Stomach (tissue), 9 donors: ENCODE data around the gene TEX13C. TPM values are rescaled to one million over a fixed set of nuclear protein-coding genes. Genes with fewer than 3 reads are reported as not detected.

Experiments used
- DNase-seq, 2 donors: peaks; one replicate each; pipeline versions ENCODE4 v3.0.0 to v3.0.0-alpha.2; 2013 to 2019
- H3K27ac ChIP-seq, 5 donors: fragments of 200-600 bp in 4 of 5; sonication (generic) in 4 of 5; one replicate each; pipeline ENCODE4 v1.5.1; 2013 to 2019; ENCODE audit warnings: mild to moderate bottlenecking in 1 of 5, moderate library complexity in 1 of 5
- H3K27me3 ChIP-seq, 3 donors: fragments of 200-600 bp; sonication (generic); one replicate each; pipeline ENCODE4 v1.5.1; 2017 to 2019; ENCODE audit warnings: mixed run types in 1 of 3
- H3K36me3 ChIP-seq, 4 donors: fragments of 200-600 bp; sonication (generic); 1 replicate in 3 of 4; 2 replicates in 1 of 4; pipeline ENCODE4 v1.5.1; 2016 to 2019
- H3K4me1 ChIP-seq, 4 donors: fragments of 200-600 bp; sonication (generic); one replicate each; pipeline ENCODE4 v1.5.1; 2016 to 2019
- H3K4me3 ChIP-seq, 4 donors: fragments of 200-600 bp; sonication (generic) in 3 of 4; one replicate each; pipeline ENCODE4 v1.5.1; 2016 to 2019; ENCODE audit warnings: mild to moderate bottlenecking in 1 of 4
- H3K9me3 ChIP-seq, 4 donors: fragments of 200-600 bp; sonication (generic); one replicate each; pipeline ENCODE4 v1.5.1; 2016 to 2019
- EP300 ChIP-seq: sonication (generic); formaldehyde crosslinking; IDR thresholded peaks from one replicate; pipeline ENCODE4 v1.6.1; 2017; ENCODE audit warnings: antibody characterized with exemption
- POLR2A ChIP-seq, 4 donors: fragments of 450-650 bp; IDR thresholded peaks; one replicate each; pipeline ENCODE4 v1.6.1; 2016; ENCODE audit warnings: antibody characterized with exemption in 4 of 4, control low read depth in 2 of 4, mild to moderate bottlenecking in 1 of 4, moderate library complexity in 1 of 4
- POLR2AphosphoS5 ChIP-seq, 3 donors: sonication (generic); formaldehyde crosslinking; IDR thresholded peaks; one replicate each; pipeline ENCODE4 v1.6.1; 2016; ENCODE audit warnings: antibody characterized with exemption in 3 of 3
- WGBS, 5 donors: extraction: QIAGEN DNeasy Blood & Tissue Kit in 3 of 5; methylation state at CpG; one replicate each; pipeline versions ENCODE4 v1.1.5 to v1.1.7; 2013 to 2018; 5-methylcytosine and 5-hydroxymethylcytosine counted together
- intact Hi-C: fragments of 100-400 bp; cut with DNase I; formaldehyde crosslinking; loops from one replicate; pipeline ENCODE4 v1.15.1; 2023; ENCODE audit warnings: low total_unique reads
- polyA plus RNA-seq, 3 donors: library from polyadenylated mRNA; stranded (reverse); fragments of 200-250 nt; gene quantifications; one replicate each; pipeline ENCODE4 v1.2.3, GENCODE V29; 2013
- total RNA-seq, 5 donors: library from RNA; depleted of rRNA; stranded (reverse); fragments of >200 nt; gene quantifications; one replicate each; pipeline versions ENCODE4 v1.1.0 to v1.2.3, GENCODE V29; 2014 to 2016
- TF ChIP-seq, protein P1 (sequence below), 7 experiments: fragments of 450-650 bp in 4 of 7; fragments of 200-600 bp in 3 of 7; sonication (generic) in 3 of 7; IDR thresholded peaks; one replicate each; pipeline ENCODE4 v1.5.1; 2016 to 2019; ENCODE audit warnings: antibody characterized with exemption in 7 of 7, control low read depth in 2 of 7, mild to moderate bottlenecking in 1 of 7
- donor health status: healthy with polysubstance abuse.
- donor health status: Bipolar disorder and iron deficiency.
- donor health status: healthy.

The TEX13C gene
- total and polyA plus RNA-seq, 8 donors = not detected

DNA sequence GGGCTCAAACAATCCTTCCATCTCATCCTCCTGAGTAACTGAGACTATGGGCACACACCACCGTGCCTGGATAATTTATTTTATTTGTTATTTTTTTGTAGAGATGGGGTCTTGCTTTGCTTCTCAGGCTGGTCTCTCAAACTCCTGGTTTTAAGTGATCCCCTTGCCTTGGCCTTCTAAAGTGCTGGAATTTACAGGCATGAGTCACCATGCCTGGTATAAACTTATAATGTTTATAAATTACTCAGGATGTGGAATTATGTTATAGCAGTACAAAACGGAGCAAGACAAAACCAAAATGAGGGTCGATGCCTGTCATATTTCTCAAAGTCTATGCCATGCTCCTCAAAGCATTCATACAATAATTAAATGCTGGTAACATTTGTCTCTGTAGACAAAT, 29.8 kb upstream of the TEX13C start:
- TF ChIP-seq, protein P1, sequence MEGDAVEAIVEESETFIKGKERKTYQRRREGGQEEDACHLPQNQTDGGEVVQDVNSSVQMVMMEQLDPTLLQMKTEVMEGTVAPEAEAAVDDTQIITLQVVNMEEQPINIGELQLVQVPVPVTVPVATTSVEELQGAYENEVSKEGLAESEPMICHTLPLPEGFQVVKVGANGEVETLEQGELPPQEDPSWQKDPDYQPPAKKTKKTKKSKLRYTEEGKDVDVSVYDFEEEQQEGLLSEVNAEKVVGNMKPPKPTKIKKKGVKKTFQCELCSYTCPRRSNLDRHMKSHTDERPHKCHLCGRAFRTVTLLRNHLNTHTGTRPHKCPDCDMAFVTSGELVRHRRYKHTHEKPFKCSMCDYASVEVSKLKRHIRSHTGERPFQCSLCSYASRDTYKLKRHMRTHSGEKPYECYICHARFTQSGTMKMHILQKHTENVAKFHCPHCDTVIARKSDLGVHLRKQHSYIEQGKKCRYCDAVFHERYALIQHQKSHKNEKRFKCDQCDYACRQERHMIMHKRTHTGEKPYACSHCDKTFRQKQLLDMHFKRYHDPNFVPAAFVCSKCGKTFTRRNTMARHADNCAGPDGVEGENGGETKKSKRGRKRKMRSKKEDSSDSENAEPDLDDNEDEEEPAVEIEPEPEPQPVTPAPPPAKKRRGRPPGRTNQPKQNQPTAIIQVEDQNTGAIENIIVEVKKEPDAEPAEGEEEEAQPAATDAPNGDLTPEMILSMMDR (IDR thresholded peaks at IDR 0.05) = no peak
- no peak for TF ChIP-seq EP300
- TF ChIP-seq POLR2AphosphoS5 (IDR thresholded peaks at IDR 0.05) = no peak
- H3K4me3 ChIP-seq = no peak overlapping the region
- intact Hi-C loops = no loop called here

GRCh38 chrX:125291124-125291523, 28.5 kb upstream of the TEX13C start:
- intact Hi-C loops = no loop called here
- DNase-seq = no peak
- no peak for TF ChIP-seq POLR2AphosphoS5 (IDR thresholded peaks at IDR 0.05)
- TF ChIP-seq, protein P1 (IDR thresholded peaks at IDR 0.05) = no peak
- no peak for TF ChIP-seq POLR2A (IDR thresholded peaks at IDR 0.05)
- TF ChIP-seq EP300 = no peak
- Histone ChIP-seq H3K36me3 (no peaks in the 10 kb centered on the region), H3K4me1 (no peaks in the 10 kb centered on the region), H3K27ac (no peak overlapping the region), H3K27me3 (no peaks in the 10 kb centered on the region), H3K4me3 (no peak overlapping the region), H3K9me3 (no peaks in the 10 kb centered on the region)

More for the DNA sequence above, 29.8 kb upstream of the TEX13C start:
- Histone ChIP-seq H3K27ac (no peak overlapping the region), H3K4me1 (no peaks in the 10 kb centered on the region), H3K9me3 (no peaks in the 10 kb centered on the region), H3K27me3 (no peaks in the 10 kb centered on the region), H3K36me3 (no peaks in the 10 kb centered on the region)
- 56 to 74% (median 71%) methylated on average over 3 of the region's 3 CpGs for WGBS, 5 donors
- DNase-seq = no peak

DNA sequence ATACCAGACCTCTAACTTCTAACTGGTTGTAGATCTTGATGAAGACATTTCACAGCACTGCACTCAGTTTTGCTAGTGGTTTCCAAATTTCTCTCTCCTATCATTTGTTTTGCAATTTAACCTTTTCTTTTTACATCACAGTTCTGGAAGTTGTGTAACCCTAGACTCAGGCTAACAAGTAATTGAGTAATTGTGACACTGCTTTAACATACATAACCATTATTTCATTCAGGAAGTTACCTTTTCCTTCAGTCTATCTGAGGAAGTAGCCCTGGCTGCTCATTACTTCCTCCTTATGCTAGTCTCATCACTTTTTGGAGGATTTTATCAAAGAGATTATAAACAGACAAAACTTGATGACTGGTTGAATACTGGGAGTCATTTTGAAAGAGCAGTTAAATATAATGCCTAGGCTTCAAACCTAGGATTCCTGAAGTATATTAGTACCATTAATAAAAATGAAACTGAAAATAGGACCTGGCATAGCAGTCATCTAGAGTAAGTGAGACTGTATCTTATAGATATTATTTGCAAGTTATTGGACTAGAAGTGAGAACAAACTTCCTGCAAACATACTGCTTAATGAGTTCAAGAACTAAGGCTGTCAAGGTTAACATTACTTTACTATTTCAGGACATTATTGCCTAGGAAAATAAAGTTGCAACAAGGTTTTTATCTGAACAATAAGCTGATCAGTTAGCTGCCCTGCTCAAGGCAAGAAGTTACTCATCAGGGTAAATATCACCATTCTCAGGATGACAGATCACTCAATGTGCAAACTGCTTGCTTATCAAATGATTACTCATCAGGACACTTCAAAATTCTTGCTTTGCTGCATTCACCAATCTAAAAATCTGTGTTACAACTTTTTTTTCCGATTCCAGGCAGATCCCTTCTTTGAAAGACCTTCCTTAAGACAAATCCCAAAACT, 25.6 kb upstream of the TEX13C start:
- H3K4me3 ChIP-seq = no peak overlapping the region
- no peaks in the 10 kb centered on the region for H3K4me1 ChIP-seq
- H3K9me3 ChIP-seq = no peaks in the 10 kb centered on the region
- TF ChIP-seq POLR2AphosphoS5 (IDR thresholded peaks at IDR 0.05) (no peak), EP300 (no peak), POLR2A (IDR thresholded peaks at IDR 0.05) (no peak)
- TF ChIP-seq, protein P1 (IDR thresholded peaks at IDR 0.05) = no peak
- no peaks in the 10 kb centered on the region for H3K27me3 ChIP-seq
- no peak for DNase-seq
- 26 to 70% (median 63%) methylated on average over 1 of the region's 1 CpG for WGBS, 5 donors
- H3K36me3 ChIP-seq = no peaks in the 10 kb centered on the region
- H3K27ac ChIP-seq = peak overlapping the region in 1 of 5 donors; percentile 17
- intact Hi-C loops = no loop called here

GRCh38 chrX:125295337-125295736, 24.3 kb upstream of the TEX13C start:
- H3K4me1 ChIP-seq = no peaks in the 10 kb centered on the region
- H3K36me3 ChIP-seq = no peaks in the 10 kb centered on the region
- 56 to 80% (median 69%) methylated on average over 2 of the region's 2 CpGs for WGBS, 5 donors
- no peak overlapping the region for H3K4me3 ChIP-seq
- TF ChIP-seq EP300 (no peak), POLR2AphosphoS5 (IDR thresholded peaks at IDR 0.05) (no peak), POLR2A (IDR thresholded peaks at IDR 0.05) (no peak)
- TF ChIP-seq, protein P1 (IDR thresholded peaks at IDR 0.05) = no peak
- intact Hi-C loops = no loop called here
- DNase-seq = no peak
- no peaks in the 10 kb centered on the region for H3K27me3 ChIP-seq
- H3K27ac ChIP-seq = no peak overlapping the region
- H3K9me3 ChIP-seq = no peaks in the 10 kb centered on the region
